Natural killer cell treated with Interleukin-12 subunit alpha and Interleukin-12 subunit beta and Interleukin-15 and Interleukin-18, amount 100 ng/mL, for 72 hours (primary cell): ENCODE measurements around the gene CHMP1A. TPM values are rescaled to one million over a fixed set of nuclear protein-coding genes. Genes with fewer than 3 reads are reported as not detected.
"Not testable (repeated sequence)": the region's sequence is repeated elsewhere in the genome, so short reads cannot be mapped to it uniquely, and the experiment has no call there.

Experiments used
- ATAC-seq, 2 donors: fragments of 150-1000 bp; cut with Tn5 transposase in 1 of 2; sonication (Bioruptor Pico), chemical (Tn5 transposase) in 1 of 2; 2 replicates each; pipeline ENCODE4 v1.10.0; 2021
- DNase-seq: peaks from one replicate; pipeline ENCODE4 v3.0.0; 2022; ENCODE audit warnings: low spot score
- H3K27ac Mint-ChIP-seq, 2 donors: 1 replicate in 1 of 2; 2 replicates in 1 of 2; pipeline ENCODE4 v1.8.0; 2022; ENCODE audit warnings: mixed read lengths in 2 of 2, mild to moderate bottlenecking in 1 of 2, moderate library complexity in 1 of 2
- H3K27me3 Mint-ChIP-seq, 2 donors: 1 replicate in 1 of 2; 2 replicates in 1 of 2; pipeline ENCODE4 v1.8.0; 2022; ENCODE audit warnings: mixed read lengths in 2 of 2
- H3K36me3 Mint-ChIP-seq: one replicate; pipeline ENCODE4 v1.8.0; 2022; ENCODE audit warnings: mixed read lengths
- H3K4me1 Mint-ChIP-seq, 2 donors: 1 replicate in 1 of 2; 2 replicates in 1 of 2; pipeline ENCODE4 v1.8.0; 2022; ENCODE audit warnings: low read depth in 2 of 2, mixed read lengths in 2 of 2, mild to moderate bottlenecking in 1 of 2
- H3K4me3 Mint-ChIP-seq: one replicate; pipeline ENCODE4 v1.8.0; 2022; ENCODE audit warnings: mixed read lengths
- H3K9me3 Mint-ChIP-seq: 2 replicates; pipeline ENCODE4 v1.8.0; 2022; ENCODE audit warnings: mixed read lengths
- total RNA-seq, 2 donors: library from RNA; stranded (reverse); gene quantifications; one replicate each; pipeline ENCODE4 v1.2.3, GENCODE V29; 2022

Gene CHMP1A
- total RNA-seq, 2 donors from 2014 or later, result 92.8 to 146 TPM

GRCh38 chr16:89696670-89697128 is 39.2 kb upstream of the CHMP1A start:
- H3K4me3 Mint-ChIP-seq, result no peak overlapping the region
- DNase-seq, result peak; percentile 82
- peaks cover 0 to 19% of the 10 kb centered on the region in 2 donors for H3K4me1 Mint-ChIP-seq
- H3K36me3 Mint-ChIP-seq, result no peaks in the 10 kb centered on the region
- no peak overlapping the region for H3K27ac Mint-ChIP-seq
- H3K27me3 Mint-ChIP-seq, result no peaks in the 10 kb centered on the region
- ATAC-seq, result peak; percentile 40 to 51
- H3K9me3 Mint-ChIP-seq, result no peaks in the 10 kb centered on the region

- Mint-ChIP-seq H3K27ac (no peak overlapping the region), H3K4me1 (peaks cover 0 to 19% of the 10 kb centered on the region in 2 donors)
- peak; percentile 56 for DNase-seq
Observed at GRCh38 chr16:89695875-89696669, 38.6 kb upstream of the CHMP1A start.

DNA sequence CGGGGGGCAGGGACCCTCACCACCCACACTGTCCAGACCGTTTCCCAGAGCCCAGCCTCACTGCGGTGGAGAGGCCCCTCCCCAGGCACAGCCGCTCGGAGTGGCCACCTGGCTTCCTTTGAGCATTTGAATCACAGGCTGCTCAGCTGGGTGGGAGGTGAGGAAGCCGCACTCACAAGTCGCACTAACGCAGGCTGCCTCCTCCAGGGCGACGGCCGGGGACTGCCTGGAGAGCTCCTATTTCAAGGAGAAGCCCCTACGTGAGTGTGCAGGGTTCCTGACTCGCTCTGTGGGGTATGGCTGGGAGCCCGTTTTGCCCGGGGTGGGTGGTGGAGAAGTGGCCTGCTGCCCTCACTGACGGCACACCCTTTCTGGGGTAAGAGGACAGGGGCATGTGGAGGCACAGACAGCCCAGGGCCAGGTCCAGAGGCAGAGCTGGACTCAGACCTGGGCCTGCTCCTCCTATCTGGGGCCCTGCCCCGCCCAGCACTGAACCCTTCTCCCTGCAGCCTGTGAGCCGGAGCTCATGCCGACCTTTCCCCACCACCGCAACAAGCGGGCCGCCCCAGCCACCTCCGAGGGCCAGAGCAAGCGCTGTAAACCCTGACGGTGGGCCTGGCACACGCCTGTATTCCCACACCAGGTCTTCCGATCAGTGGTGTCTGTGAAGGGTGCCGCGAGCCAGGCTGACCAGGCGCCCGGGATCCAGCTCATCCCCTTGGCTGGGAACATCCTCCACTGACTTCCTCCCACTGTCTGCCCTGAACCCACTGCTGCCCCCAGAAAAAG is 37.8 kb upstream of the CHMP1A start:
- DNase-seq (peak; percentile 55), ATAC-seq (no peak)
- Mint-ChIP-seq H3K9me3 (no peaks in the 10 kb centered on the region), H3K36me3 (no peaks in the 10 kb centered on the region), H3K4me3 (no peak overlapping the region), H3K4me1 (peaks cover 1 to 17% of the 10 kb centered on the region in 2 donors), H3K27me3 (no peaks in the 10 kb centered on the region), H3K27ac (no peak overlapping the region)

More at GRCh38 chr16:89695875-89696669, 38.6 kb upstream of the CHMP1A start:
- no peak overlapping the region for H3K4me3 Mint-ChIP-seq
- H3K36me3 Mint-ChIP-seq, result no peaks in the 10 kb centered on the region
- ATAC-seq, result peak in 1 of 2 donors; percentile 0
- H3K27me3 Mint-ChIP-seq, result no peaks in the 10 kb centered on the region
- H3K9me3 Mint-ChIP-seq, result no peaks in the 10 kb centered on the region

DNA sequence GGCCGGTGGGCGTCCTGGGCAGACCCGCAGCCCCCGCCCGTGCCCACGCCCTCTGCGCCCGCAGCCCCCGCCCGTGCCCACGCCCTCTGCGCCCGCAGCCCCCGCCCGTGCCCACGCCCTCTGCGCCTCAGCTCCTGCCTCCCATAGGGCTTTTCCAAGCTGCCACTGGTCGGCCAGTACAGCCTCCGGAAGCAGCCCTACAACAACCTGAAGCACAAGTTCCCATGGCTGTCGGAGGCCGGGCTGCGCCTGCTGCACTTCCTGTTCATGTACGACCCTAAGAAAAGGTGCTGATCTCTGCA is 37.2 kb upstream of the CHMP1A start:
- not testable (repeated sequence) for ATAC-seq, H3K9me3 Mint-ChIP-seq, H3K4me3 Mint-ChIP-seq, H3K27ac Mint-ChIP-seq, H3K36me3 Mint-ChIP-seq, H3K27me3 Mint-ChIP-seq
- peak; percentile 34 for DNase-seq
- peaks cover 5 to 13% of the 10 kb centered on the region in 2 donors for H3K4me1 Mint-ChIP-seq

- DNase-seq, result peak; percentile 57
- H3K9me3 Mint-ChIP-seq, result no peaks in the 10 kb centered on the region
- no peak overlapping the region for H3K4me3 Mint-ChIP-seq
- H3K27ac Mint-ChIP-seq, result no peak overlapping the region
- ATAC-seq, result no peak
- H3K27me3 Mint-ChIP-seq, result no peaks in the 10 kb centered on the region
- no peaks in the 10 kb centered on the region for H3K36me3 Mint-ChIP-seq
- H3K4me1 Mint-ChIP-seq, result peaks cover 5 to 12% of the 10 kb centered on the region in 2 donors
Observed at GRCh38 chr16:89693931-89694783, 36.6 kb upstream of the CHMP1A start.

DNA sequence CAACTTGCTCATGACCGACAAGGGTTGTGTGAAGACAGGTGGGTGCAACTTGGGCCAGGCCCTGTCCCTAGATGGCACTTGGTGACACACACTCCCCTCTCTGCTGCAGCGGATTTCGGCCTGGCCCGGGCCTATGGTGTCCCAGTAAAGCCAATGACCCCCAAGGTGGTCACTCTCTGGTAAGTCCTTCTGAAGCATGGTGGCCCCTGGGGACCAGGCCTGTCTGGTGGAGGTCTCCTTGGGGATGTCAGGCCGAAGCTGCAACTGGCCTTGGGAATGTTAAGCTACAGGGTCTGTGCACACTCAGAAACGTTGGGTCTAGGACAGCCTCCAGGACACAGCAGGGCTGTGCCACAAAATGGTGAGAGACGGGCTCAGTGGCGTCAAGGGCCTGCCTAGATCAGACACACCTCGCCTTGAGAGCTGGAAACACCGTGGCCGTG is 35.8 kb upstream of the CHMP1A start:
- Mint-ChIP-seq H3K27ac (no peak overlapping the region), H3K36me3 (no peaks in the 10 kb centered on the region), H3K9me3 (no peaks in the 10 kb centered on the region), H3K4me3 (no peak overlapping the region), H3K27me3 (no peaks in the 10 kb centered on the region), H3K4me1 (peaks cover 5 to 10% of the 10 kb centered on the region in 2 donors)
- ATAC-seq (no peak), DNase-seq (no peak)

DNA sequence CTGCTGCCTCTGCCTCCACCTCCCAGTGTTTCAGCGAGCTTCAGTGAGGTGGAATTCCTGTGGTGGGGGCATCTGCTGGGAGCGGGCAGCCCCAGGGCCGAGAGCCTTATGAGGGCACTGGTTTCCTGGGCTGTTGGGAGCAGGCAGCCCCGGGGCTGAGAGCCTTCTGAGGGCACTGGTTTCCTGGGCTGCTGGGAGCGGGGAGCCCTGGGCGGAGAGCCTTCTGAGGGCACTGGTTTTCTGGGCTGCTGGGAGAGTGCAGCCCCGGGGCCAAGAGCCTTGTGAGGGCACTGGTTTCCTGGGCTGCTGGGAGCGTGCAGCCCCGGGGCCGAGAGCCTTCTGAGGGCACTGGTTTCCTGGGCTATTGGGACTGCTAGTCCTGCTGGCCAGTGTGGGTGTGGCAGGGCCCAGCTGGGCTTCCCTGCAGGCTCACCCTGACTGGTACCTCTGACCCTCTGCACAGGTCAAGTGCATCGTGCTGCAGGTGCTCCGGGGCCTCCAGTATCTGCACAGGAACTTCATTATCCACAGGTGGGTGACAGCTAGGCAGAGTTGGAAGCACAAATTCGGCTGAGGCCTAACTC is 34.6 kb upstream of the CHMP1A start:
- ATAC-seq, result no peak
- H3K36me3 Mint-ChIP-seq, result no peaks in the 10 kb centered on the region
- peaks cover 12 to 16% of the 10 kb centered on the region in 2 donors for H3K4me1 Mint-ChIP-seq
- no peak overlapping the region for H3K27ac Mint-ChIP-seq
- H3K9me3 Mint-ChIP-seq, result no peaks in the 10 kb centered on the region
- peak; percentile 44 for DNase-seq
- no peaks in the 10 kb centered on the region for H3K27me3 Mint-ChIP-seq
- no peak overlapping the region for H3K4me3 Mint-ChIP-seq

GRCh38 chr16:89691231-89691985 is 33.9 kb upstream of the CHMP1A start:
- Mint-ChIP-seq H3K4me1 (peaks cover 12% of the 10 kb centered on the region in 2 donors), H3K9me3 (no peaks in the 10 kb centered on the region), H3K4me3 (no peak overlapping the region), H3K36me3 (no peaks in the 10 kb centered on the region), H3K27ac (no peak overlapping the region), H3K27me3 (no peaks in the 10 kb centered on the region)
- ATAC-seq, result no peak
- DNase-seq, result peak; percentile 25

GRCh38 chr16:89690392-89690901 is 32.9 kb upstream of the CHMP1A start:
- Mint-ChIP-seq H3K9me3 (no peaks in the 10 kb centered on the region), H3K4me1 (peaks cover 10 to 12% of the 10 kb centered on the region in 2 donors), H3K4me3 (no peak overlapping the region), H3K36me3 (no peaks in the 10 kb centered on the region), H3K27ac (no peak overlapping the region), H3K27me3 (no peaks in the 10 kb centered on the region)
- ATAC-seq (no peak), DNase-seq (peak; percentile 57)

GRCh38 chr16:89689621-89690020 is 32.1 kb upstream of the CHMP1A start:
- not testable (repeated sequence) for H3K27me3 Mint-ChIP-seq, H3K27ac Mint-ChIP-seq, H3K9me3 Mint-ChIP-seq, H3K4me3 Mint-ChIP-seq, ATAC-seq, H3K36me3 Mint-ChIP-seq
- peak; percentile 10 for DNase-seq
- peaks cover 10 to 12% of the 10 kb centered on the region in 2 donors for H3K4me1 Mint-ChIP-seq

GRCh38 chr16:89689142-89689541 is 31.6 kb upstream of the CHMP1A start:
- Mint-ChIP-seq H3K9me3 (no peaks in the 10 kb centered on the region), H3K27ac (no peak overlapping the region), H3K4me1 (peaks cover 10 to 12% of the 10 kb centered on the region in 2 donors), H3K27me3 (no peaks in the 10 kb centered on the region), H3K36me3 (no peaks in the 10 kb centered on the region), H3K4me3 (no peak overlapping the region)
- no peak for ATAC-seq
- peak; percentile 28 for DNase-seq

GRCh38 chr16:89688395-89688794 is 30.9 kb upstream of the CHMP1A start:
- DNase-seq (no peak), ATAC-seq (no peak)
- no peak overlapping the region for H3K27ac Mint-ChIP-seq
- H3K4me3 Mint-ChIP-seq, result peak overlapping the region; percentile 27
- peaks cover 10 to 12% of the 10 kb centered on the region in 2 donors for H3K4me1 Mint-ChIP-seq
- H3K36me3 Mint-ChIP-seq, result no peaks in the 10 kb centered on the region
- no peaks in the 10 kb centered on the region for H3K27me3 Mint-ChIP-seq
- no peaks in the 10 kb centered on the region for H3K9me3 Mint-ChIP-seq
